HG02678 (cell line): ENCODE measurements around the gene CDK5R1.
"Not testable (repeated sequence)": the region's sequence is repeated elsewhere in the genome, so short reads cannot be mapped to it uniquely, and the experiment has no call there.

Experiments
- ATAC-seq: cut with Tn5 transposase; IDR thresholded peaks from one replicate; pipeline ENCODE4 v1.9.1; 2021; ENCODE audit warnings: mild to moderate bottlenecking, moderate library complexity; ENCODE audit not compliant: unreplicated experiment

Gene CDK5R1

DNA sequence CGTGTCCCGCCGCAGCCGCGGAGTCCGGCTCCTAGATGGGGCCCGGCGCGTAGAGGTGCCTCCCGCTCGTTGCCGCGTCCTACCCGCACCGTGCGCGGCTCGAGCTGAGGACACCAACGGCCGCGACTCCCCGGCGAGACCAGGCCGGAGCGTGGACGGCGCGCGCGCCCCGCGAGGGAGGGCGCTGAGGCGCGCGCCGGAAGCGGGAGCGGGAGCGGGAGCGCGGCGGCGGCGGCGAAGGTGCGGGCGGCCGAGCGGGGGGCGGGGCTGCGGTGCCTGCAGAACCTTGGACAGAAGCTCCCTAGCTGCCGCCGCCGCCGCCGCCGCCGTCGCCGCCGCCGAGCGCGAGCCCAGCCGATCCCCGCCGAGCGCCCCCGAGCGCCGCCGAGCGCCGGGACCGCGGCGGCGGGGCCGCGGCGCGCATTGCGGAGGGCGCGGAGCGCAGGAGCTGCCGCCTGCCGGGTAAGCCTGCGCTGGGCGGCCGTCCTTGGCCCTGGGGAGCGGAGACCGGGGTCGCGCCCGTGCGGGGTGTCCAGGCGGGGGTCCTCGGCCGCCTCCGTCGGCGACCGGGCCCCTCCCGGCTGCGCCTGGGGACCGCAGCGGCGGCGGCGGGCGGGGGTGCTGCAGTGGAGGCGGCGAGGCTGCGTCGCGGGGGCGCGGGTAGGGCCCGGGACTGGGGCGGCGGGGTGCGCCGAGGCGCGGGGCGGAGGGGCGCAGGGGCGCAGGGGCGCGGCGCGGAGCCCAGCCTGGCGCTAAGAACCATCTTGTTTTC is at the start of gene CDK5R1:
Gene CDK5R1 (plus strand): TSS at position 293 of the 772 bp plus-strand sequence. CDS start 628 bp downstream, outside the sequence.
- ATAC-seq = peak; percentile 49

DNA sequence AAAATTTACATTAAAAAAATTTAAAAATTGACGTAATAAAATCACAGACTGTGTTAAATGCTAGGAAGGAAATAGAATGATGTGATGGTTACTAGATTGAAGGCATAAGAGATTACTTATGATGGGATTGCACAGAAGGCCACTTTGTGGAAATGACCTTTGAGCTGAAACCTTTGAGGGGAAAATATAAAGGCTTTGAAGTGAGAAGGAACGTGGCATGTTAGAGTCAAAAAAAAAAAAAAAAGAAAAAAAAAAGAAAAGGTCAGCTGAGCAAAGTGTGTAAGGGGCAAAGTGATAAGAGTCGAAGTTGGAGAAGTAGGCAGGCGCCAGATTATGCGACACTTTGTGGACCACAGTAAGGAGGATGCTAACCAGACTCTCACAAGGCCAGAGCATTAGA is 46.1 kb upstream of the CDK5R1 start:
- ATAC-seq = no peak

- no peak for ATAC-seq
Measured at GRCh38 chr17:32441886-32442285, 44.9 kb upstream of the CDK5R1 start.

DNA sequence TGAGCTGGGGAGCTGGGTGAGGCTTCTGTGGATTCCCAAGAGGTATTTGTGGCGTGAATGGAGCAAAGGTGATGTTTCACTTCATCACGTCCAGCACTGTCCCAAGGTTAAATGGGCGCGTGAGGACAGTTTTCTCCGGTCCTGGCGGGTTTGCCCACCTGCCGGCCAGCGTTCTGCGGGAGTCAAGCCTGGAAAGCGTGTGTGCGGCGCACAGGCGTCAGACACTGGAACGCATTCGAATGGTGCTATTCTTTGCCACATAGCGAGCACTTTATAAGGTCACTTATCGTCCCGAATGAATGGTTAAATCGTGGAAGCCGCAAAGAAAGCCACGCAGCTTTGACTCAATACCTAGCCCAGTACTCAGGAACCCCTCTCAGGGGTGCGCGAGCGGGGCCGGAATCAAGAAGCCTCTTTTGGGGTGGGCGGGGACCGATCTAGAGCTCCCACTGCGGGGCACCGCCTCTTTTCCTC is 42.9 kb upstream of the CDK5R1 start:
- no peak for ATAC-seq

- peak; percentile 95 for ATAC-seq
Measured at GRCh38 chr17:32444301-32445073, 42.3 kb upstream of the CDK5R1 start, which contains the start of gene PSMD11. Gene PSMD11 (plus strand): TSS chr17:32444510. CDS start chr17:32444524, 14 bp downstream.

DNA sequence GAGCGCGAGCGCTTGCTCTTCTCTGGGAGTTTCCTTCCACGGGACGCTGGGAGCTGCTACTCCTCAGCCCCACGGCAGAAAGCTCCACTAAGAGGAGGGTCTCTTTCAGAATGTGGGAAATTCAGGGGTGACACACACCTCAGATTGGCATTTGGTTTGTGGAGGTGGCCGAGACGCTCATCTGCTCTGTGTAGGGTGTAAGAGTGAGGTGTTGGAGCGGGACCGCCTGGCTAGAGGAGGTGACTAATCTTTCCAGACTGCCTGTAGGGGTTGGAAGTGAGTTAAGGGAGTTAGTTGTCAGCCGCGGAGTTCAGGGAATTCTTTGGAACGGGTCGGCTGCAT is 41.7 kb upstream of the CDK5R1 start:
- peak; percentile 13 for ATAC-seq

DNA sequence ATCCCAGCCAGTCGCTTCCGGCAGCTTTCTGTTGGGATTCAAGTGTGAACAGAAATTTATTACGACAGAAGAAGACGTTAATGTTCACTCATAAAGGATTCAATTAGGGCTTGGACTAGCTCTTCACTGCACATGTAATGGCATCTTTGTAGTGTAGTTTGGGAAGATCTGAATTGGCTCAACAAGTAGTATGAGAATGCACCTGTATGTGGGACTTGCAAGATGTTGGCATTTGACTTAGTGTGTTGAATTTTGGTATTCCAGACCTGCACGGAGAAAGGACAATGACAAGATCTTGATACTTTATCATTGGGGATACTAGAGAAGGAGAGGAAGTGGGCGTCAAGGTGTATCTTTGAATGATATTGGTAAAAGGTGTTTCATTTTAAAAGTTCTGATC is 41.3 kb upstream of the CDK5R1 start:
- no peak for ATAC-seq

- no peak for ATAC-seq
Measured at GRCh38 chr17:32445971-32446370, 40.8 kb upstream of the CDK5R1 start.

GRCh38 chr17:32446949-32447348 is 39.8 kb upstream of the CDK5R1 start:
- no peak for ATAC-seq

DNA sequence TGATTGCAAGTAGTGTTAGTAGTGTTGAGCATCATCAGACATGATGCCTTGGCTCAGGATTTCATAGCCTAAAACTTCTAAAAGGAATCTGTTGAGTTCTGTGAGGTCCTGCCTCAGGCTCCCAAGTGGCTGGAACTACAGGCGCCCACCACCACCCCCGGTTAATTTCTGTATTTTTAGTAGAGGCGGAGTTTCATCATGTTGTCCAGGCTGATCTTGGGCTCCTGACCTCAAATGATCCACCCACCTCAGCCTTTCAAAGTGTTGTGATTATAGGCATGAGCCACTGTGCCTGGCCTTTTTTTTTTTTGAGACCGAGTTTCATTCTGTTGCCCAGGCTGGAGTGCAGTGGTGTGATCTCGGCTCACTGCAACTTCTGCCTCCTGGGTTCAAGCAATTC is 36.8 kb upstream of the CDK5R1 start:
- no peak for ATAC-seq

- not testable (repeated sequence) for ATAC-seq
Measured at GRCh38 chr17:32450379-32450778, 36.4 kb upstream of the CDK5R1 start.

DNA sequence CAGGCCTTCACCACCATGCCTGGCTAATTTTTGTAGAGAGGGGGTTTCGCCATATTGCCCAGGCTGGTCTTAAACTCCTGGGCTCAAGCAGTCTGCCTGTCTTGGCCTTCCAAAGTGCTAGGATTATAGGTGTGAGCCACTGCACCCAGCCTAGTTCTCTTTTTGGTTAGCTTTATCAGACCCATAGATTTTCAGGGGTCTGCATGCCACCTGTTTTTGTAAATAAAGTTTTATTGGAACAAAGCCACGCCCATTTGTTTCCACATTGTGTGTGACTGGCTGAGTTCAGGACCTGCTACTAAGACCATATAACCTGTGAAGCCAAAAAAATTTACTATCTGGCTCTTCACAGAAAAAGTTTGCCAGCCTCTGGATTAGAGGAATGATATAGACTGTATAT is 34.9 kb upstream of the CDK5R1 start:
- ATAC-seq = no peak

DNA sequence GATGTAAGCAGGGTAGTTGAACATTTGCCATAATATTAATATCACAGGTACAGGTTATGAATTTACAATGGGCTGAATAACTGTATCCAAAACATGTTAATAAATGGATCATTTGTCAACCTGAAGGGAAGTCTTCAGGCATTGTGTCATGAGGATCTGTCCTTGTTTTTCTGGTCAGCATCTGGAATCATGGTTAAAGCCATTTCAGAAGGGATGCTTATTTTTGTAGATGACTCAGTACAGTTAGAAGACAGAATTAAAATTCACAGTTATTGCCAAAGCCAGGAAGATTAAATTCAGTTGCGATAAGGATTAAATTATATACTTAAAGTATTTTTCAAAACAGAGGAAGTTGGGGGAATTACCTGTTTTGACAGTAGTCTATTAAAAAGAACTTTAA is 34.5 kb upstream of the CDK5R1 start:
- ATAC-seq = no peak

- ATAC-seq = no peak
Measured at GRCh38 chr17:32453370-32453769, 33.4 kb upstream of the CDK5R1 start.

GRCh38 chr17:32458371-32458770 is 28.4 kb upstream of the CDK5R1 start:
- no peak for ATAC-seq

- ATAC-seq = no peak
Measured at GRCh38 chr17:32460054-32460453, 26.7 kb upstream of the CDK5R1 start.

GRCh38 chr17:32461498-32461852 is 25.3 kb upstream of the CDK5R1 start:
- no peak for ATAC-seq

- ATAC-seq = no peak
Measured at GRCh38 chr17:32461853-32462617, 24.8 kb upstream of the CDK5R1 start.

DNA sequence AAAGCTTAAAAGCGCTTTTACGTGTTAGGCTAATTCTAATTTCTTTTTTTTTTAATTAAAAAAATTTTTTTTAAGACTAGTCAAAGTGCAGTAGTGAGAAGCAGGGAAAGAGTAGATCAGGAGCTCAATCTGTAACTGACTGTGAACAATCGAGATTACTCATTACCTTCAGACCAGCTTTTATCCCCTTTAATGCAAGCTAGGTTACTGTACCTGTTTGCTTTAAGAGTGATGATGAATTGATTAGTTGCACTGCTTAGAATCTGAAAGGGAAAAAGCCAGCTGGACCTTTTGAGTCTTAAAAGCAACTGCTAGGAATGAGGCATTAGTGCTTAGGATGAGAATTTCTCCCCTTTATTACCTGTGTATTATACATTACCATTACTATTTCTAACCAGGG is 23.5 kb upstream of the CDK5R1 start:
- no peak for ATAC-seq

- no peak for ATAC-seq
Measured at GRCh38 chr17:32464374-32464773, 22.4 kb upstream of the CDK5R1 start.

DNA sequence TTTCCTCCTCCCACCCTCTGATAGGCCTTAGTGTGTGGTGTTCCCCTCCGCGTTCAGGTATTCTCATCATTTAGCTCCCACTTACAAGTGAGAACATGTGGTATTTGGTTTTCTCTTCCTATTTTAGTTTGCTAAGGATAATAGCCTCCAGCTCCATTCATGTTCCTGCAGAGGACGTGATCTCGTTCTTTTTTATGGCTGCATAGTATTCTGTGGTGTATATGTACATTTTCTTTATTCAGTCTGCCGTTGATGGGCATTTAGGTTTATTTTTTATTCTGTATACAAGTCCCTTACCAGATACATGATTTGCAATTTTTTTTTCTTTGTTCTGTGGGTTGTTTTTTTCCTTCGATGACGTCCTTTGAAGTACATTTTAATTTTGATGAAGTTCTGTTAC is 18.8 kb upstream of the CDK5R1 start:
- no peak for ATAC-seq
